Nephron progenitor cell (in vitro differentiated cells): Measurements from ENCODE around the gene RHBDL1.

ENCODE experiments used
- DNase-seq: peaks from one replicate; pipeline ENCODE4 v3.0.0; 2021
- H3K27ac Mint-ChIP-seq: 2 replicates; pipeline ENCODE4 v1.8.0; 2021; ENCODE audit warnings: mild to moderate bottlenecking, moderate library complexity, mixed read lengths
- H3K27me3 Mint-ChIP-seq: 2 replicates; pipeline ENCODE4 v1.8.0; 2021; ENCODE audit warnings: mild to moderate bottlenecking, low read depth, mixed read lengths; ENCODE audit not compliant: poor library complexity
- H3K36me3 Mint-ChIP-seq: 2 replicates; pipeline ENCODE4 v1.8.0; 2021; ENCODE audit warnings: low read depth, mixed read lengths
- H3K4me1 Mint-ChIP-seq: 2 replicates; pipeline ENCODE4 v1.8.0; 2021; ENCODE audit warnings: mixed read lengths
- H3K4me3 Mint-ChIP-seq: 2 replicates; pipeline ENCODE4 v1.8.0; 2021; ENCODE audit warnings: mild to moderate bottlenecking, moderate library complexity, mixed read lengths
- H3K9me3 Mint-ChIP-seq: 2 replicates; pipeline ENCODE4 v1.8.0; 2021; ENCODE audit warnings: mild to moderate bottlenecking, moderate library complexity, mixed read lengths
- CTCF ChIP-seq: fragments of 200-600 bp; sonication (generic); IDR thresholded peaks from 2 replicates; pipeline ENCODE4 v1.5.0; 2021; ENCODE audit warnings: antibody characterized with exemption

Gene RHBDL1

DNA sequence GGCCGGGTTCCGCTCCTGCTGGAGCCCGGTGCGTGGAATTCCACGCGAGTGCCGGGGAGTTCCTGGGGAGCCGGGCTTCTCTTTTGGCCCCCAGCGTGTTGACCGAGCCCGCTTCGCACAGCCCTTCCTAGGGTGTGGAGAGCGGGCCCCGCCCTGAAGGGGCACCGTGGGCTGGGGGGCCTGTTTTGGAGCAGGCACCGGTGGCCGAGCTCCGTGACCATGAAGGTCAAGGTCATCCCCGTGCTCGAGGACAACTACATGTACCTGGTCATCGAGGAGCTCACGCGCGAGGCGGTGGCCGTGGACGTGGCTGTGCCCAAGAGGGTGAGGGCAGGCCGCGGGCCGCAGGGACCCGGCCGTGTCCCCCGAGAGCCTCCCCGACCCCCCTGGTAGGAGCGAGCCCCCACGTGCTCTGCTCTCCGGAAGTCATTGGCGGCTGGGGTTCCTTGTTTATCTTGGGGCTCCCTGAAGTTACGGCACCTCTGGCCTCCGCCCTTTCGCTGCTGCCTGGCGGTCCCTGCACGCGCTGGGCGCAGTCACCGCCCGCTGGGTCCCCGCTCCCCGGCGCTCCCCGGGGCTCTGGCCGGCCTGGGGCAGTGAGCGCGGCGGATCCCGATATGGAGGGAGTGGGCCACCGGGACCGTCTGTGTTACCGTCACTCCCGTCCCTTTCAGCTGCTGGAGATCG is 52.0 kb downstream of the RHBDL1 start:
- Mint-ChIP-seq H3K36me3 (no peaks in the 10 kb centered on the region), H3K27me3 (peaks cover 12% of the 10 kb centered on the region), H3K27ac (no peak overlapping the region), H3K9me3 (no peaks in the 10 kb centered on the region), H3K4me1 (no peaks in the 10 kb centered on the region), H3K4me3 (no peak overlapping the region)
- no peak for TF ChIP-seq CTCF
- no peak for DNase-seq
